Measurements from ENCODE around the gene NECAB2.
A peak's percentile ranks its signal among the peaks of the same experiment; 100 is the strongest.

NECAB2 gene

DNA sequence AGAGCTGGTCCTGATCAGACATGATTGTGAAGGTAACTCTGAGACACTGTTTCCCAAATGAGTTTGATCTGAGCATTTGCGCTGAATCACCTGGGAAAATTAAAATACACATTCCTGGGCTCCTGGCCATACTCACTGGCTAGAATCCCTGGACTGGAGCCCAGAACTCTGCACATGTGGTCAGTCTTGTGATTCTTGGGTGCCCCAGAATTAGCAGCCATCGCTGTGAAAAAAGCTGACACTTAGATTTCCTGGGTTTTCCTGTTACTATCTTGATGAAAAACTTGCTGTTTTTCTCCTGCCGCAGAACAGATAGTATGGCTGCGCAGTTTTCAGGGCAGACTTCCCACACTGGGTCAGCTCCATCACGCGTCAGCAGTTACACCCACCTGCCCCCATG is 24.6 kb downstream of the NECAB2 start:
- DNase-seq (ENCODE audit: low spot score), result no peak

DNA sequence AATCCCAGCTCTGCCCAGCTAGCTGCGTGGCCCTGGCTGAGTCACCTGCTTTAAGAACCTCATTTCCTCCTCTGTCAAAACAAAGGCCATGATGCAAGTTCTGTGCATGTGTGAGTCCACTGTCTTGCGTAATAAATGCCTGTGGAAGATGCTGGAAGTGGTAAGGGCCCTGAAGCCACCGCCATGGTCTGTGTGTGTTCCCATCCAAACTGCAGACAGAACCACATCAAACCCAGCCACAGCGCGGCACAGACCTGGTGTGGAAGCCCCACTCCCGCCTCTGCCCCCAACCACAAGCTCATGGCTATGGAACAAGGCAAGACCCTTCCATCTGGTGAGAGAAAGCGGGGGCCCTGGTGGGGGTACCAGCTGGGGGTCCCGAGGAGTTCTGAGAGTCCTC is 26.0 kb downstream of the NECAB2 start:
- DNase-seq (ENCODE audit: low spot score), result peak; percentile 15

DNA sequence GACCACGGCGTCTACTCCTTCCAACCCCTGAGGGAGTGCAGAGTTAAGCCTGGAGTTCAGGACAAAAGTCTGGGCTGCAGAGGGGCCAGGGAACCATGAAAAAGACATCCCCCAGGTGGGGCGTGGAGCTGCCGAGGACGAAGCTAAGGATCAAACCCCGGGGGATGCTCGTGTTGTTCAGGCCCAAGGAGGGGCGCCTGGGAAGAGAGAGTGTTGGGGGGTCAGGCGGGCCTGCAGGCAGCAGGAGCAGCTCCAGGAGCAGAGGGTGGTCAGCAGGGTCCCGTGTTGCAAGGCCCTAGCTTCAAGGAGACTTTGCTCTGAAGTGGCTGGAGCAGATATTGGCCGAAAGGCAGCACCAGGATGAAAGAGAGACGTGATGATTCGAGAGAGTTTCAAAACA is 26.7 kb downstream of the NECAB2 start:
- no peak for DNase-seq (ENCODE audit: low spot score)

DNA sequence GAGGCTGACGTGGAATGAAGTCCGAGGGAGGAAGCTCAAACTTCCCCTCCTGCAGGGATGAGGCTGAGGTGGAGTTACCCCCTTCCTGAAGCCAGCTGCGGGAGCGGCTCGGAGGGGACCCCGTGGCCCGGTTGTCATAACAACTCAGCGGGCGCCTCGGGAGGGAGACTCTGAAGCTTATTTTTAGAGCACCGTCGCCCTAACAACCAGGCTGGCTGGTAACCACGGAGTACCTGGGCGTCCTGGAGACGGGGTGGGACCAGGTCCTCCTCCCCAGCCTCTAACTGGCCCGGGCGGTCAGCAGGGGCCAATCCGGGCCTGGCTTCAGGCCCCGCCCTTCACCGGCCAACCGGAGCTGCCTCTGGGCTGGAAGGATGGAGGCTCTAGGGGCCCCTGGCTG is 27.7 kb downstream of the NECAB2 start:
- DNase-seq (ENCODE audit: low spot score), result no peak

DNA sequence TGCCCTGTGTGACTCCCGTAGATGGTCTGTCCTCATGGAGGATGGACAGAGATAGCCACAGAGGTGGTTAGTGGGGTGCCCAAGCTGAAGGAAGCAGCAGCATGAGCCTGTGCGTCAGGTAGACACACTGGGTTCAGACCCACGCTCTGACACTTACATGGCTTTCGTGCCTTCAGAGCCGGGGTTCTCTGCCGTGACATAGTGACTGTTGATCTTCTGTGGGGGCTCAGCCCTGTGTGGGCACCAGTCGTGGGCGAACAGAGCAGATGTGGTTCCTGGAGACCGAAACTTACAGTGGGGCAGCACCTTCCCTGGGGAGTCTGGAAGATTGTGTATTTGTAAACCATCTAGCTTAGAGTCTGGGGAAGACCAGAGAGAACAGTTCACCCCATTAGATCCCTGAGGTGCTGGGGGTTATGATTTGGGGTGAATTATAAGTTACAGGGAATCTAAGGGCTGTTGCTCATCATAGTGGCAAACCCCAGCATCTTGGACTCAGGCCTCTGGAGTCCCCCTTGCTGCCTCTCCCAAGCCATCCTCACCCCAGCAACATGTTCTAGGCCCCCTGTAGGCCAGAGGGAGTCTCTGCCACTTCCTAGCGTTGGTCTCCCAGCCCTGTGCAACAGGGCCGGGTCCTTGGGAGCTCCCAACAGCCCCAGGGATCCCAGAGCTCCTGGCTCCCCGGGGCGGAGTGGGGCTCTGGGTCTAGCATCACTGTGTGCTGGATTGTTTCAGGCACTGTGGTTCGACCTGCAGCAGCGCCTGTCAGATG is 28.6 kb downstream of the NECAB2 start:
- DNase-seq (ENCODE audit: low spot score), result no peak

DNA sequence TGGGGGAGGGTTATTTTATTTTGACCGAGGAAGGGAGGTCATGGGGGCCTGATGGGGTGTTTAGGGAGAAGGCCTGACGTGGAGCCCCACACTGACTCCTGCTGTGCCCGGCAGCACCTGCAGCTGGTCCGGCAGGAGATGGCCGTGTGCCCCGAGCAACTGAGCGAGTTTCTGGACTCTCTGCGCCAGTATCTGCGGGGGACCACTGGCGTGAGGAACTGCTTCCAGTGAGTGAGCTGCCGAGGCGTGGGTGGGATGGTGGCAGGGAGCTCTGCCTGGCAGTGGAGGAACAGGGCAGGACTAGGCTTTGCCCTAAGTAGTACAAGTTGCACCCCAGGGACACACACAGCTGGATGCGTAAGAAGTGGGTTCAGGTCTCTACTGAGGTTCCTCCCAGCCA is 30.0 kb downstream of the NECAB2 start:
- no peak for DNase-seq (ENCODE audit: low spot score)

DNA sequence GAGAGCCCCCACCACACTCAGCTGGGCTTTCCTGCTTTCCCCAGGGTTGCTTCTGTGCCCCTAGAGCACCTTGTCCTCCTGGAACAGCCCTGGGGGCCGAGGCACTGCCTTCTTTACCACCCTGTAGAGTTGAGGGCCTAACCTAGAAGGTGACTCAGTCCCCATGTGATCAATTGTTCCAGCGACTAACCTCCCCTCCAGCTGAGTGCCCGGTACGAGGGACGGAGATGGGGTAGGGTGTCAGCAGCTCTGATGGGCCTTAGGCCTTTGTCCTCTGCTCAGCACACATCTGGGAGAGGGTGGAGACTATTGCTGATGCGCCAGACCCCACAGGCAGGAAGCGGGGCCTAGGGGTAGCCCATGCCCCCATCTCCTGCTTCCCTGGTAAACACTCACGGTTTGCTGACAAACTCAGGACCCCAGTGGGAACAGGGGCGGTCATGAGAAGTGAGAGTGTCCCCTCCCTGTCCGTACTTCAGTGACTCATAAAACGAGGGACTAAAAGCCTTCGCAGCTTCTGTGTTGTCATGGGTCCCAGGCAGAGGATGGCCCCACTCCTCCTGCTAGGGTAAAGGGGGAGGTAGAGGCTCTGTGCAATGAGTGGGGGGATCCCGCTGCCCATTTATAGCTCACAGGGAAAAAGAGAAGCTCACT is 33.1 kb downstream of the NECAB2 start:
- DNase-seq (ENCODE audit: low spot score), result no peak

DNA sequence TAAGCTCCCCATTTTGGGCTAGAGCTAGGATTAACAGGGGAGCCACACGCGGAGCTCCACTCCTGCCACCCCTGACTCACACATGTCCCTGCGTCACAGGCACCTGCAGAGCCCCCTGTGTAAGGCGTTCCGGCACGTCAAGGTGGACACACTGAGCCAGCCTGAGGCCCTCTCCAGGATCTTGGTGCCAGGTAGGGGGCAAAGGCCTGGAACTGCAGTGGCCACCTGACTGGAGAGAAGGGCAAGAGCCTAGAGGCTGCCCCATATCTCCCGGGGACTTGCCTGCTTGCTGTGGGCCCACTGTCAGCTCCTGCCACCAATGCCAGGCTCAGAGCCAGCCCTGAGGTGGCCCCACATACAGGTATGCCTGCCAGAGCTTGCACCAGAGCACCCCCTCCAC is 33.7 kb downstream of the NECAB2 start:
- DNase-seq (ENCODE audit: low spot score), result no peak

DNA sequence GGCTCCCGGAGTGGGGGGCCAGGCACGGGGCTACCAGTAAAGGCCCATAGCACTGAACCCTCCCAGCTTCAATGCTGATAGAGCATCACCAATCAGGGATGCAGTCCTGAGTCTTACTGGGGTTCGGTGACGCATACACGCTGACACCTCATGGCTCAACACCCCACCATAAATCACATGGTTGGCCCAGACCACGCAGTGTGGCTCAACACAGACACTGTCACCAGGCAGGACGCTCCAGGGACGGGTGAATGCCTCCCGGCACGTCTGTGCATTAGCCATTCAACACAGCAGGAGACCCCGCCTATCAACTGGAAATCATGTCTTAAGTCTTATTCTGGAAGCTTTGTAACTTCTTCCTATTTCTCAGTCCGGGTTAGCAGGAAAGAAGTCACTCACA is 35.0 kb downstream of the NECAB2 start:
- no peak for DNase-seq (ENCODE audit: low spot score)

DNA sequence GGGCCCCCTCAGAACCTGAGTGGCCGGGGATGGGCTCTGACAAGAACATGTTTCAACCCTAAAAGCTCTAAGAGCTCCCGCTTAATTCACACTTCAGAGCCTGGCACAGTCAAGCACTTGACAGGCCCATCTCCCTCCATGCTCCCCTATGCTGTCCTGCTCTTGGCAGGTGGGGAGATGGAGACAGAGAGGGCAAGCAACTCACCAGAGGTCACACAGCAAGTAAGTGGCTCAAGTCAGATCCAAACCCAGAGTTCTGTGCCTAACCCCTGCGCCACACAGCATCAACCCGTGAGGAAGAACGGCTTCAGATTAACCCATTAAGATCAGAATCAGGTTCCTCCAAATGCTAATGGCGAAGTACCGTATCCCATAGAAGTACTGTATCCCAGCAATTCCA is 36.4 kb downstream of the NECAB2 start:
- no peak for DNase-seq (ENCODE audit: low spot score)

DNA sequence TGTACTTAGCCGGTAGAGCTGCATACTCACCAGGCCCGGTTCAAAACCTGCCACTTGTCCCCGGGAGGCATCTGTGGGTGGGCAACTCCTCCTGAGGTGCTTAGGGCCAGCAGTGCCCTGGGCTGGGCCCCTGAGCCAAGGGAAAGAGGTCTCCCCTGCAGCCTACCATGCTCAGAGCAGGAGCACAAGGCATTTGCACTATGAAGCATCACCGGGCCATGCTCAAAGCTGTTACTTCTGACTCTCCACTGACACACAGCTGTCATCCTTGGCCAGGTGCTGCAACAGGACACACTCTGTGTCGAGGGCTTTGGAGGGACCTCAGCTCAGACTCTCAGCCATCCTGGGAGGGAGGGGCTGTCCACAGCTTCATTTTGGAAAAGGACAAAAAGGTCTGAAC is 37.3 kb downstream of the NECAB2 start:
- DNase-seq (ENCODE audit: low spot score), result no peak

DNA sequence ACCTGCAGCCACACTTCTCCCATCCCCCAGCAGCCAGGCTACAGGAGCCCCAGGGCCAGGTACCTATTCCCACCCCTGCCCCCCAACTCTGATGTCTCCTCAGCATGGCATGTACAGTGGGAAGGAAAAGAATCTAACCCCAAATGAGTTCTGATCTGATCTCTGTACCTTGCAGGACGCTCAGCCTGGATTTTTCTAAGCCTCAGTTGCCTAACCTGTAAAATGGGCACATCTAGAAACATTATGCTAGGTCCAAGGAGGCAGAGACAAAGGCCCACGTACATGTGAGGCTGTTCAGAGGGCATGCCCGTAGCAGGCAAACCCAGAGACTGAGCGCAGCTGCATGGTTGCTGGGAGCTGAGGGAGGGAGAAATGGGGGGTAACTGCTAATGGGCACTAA is 39.5 kb downstream of the NECAB2 start:
- DNase-seq (ENCODE audit: low spot score), result no peak

DNA sequence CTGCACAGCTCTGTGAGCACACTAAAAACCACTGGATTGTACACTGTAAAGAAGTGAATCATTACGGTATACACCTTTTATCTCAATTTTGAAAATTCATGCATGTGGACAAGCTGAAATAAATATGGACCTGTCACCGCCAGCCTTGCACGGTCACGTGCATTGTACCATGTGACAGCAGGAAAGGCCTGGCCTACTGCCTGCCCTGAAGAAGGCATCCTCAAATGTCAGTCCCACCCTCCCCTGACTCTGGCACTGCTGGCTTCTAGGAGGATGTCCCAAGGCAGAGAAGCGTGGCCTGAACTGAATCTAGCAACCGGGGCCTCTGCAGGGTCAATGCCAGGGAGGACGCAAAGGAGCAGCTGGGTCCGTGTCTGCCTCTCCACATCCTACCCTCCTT is 39.9 kb downstream of the NECAB2 start:
- DNase-seq (ENCODE audit: low spot score), result no peak

DNA sequence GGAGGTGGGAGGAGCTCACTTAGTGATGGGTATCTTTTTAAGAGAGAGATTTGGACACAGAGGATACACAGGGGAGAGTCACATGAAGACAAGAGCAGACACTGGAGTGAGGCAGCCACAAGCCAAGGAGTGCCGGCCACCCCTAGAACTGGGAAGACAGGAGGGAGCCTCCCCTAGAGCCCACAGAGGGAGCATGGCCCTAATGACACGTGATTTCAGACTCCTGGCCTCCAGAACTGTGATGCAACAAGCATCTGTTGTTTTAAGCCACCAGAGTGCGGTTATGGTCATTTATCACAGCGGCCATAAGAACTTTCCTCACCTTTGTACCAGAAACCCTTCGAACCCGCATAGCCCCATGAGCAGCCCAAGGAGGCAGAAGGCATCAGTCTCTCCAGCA is 41.2 kb downstream of the NECAB2 start:
- DNase-seq (ENCODE audit: low spot score), result no peak

DNA sequence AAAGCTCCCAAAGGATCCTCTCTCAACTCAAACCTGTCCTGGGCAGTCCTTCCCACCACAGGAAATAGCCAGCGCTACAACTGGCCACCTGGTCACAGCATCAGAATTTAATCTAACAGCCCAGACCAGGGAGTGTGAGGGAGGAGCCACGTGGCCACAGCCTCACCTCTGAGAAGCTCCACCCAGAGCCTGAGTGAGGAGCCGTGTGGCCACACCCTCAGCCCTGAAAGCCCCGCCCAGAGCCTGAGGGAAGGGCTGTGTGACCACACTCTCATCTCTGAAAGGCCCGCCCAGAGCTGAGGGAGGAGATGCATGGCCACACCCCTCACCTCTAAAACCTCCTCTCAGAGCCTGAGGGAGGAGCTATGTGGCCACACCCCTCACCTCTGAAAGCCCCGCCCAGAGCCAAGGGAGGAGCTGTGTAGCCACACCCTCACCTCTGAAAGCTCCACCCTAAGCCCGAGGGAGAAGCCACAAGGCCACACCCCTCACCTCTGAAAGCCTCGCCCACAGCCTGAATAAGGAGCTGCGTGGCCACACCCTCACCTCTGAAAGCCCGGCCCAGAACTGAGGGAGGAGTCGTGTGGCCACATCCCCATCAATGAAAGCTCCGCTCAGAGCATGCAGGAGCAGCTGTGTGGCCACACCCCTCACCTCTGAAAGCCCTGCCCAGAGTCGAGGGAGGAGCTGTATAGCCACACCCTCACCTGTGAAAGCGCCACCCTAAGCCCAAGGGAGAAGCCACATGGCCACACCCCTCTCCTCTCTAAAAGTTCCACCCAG is 45.9 kb downstream of the NECAB2 start:
- DNase-seq (ENCODE audit: low spot score), result peak; percentile 71

DNA sequence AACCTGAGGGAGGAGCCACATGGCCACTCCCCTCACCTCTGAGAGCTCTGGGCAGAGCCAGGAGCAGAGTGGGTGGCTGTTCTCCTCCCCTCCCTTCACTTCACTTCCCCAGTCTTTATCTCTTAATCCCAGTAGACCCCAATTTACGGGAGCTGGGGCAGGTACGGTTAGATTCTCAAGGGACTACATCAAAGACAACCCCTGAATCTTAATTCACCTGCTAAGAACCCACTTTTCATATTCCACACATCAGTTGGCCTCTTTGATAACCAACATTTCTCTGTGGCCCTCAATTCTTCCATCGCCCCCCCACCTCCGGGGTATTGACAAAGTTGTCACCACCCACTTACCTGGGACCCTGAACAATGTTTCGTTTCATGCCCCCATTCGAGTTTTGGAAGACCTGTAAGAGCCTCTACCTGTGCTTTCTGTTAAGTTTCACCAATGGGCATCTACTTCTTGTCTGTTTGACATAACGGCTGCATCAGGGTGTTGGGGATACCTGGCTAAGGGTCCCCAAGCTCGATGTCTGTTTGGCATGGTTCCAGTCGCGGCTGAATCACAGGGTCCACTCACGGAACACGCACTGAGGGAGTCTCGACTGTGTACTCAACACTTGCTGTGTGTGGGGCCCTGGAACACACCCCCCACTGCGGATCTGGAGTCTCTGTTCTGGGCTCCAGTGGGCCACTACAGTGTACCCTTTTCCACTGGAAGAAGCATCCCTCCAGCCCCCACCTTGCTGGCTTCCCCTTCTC is 46.7 kb downstream of the NECAB2 start:
- DNase-seq (ENCODE audit: low spot score), result no peak

DNA sequence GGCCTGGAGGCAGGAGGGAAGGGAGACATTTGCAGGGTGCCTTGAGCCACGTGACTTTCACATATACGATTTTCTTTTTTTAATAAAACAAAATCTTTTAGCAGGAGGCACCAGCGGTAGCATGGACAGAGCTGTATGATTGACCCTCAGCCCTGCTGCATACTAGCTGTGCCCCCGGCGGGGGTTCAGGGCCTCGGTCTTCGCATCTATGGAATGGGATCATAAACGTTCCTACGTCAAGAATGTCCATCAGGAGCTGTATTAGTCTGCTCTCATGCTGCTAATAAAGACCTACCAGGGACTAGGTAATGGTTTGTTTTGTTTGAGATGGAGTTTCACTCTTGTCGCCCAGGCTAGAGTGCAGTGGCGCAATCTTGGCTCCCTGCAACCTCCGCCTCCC is 47.4 kb downstream of the NECAB2 start:
- DNase-seq (ENCODE audit: low spot score), result no peak

DNA sequence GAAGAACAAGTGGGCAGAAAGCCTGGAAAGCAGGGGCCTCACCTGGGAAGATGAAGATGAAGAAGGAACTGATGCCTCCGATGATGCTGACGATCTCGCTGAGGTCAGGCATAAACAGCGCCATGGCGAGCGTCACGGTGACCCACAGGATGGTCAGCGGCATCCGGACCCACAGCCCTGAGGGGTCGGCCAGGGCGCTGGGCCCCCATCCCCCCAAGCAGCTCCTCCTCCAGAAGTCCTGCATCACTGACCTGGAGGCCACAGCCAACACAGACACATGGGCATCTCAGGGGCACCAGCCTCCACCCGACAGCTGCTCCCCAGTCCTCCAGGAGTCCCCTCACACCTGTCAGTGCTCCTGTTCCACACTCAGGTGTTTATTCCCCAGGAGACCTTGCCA is 48.4 kb downstream of the NECAB2 start:
- DNase-seq (ENCODE audit: low spot score), result no peak

DNA sequence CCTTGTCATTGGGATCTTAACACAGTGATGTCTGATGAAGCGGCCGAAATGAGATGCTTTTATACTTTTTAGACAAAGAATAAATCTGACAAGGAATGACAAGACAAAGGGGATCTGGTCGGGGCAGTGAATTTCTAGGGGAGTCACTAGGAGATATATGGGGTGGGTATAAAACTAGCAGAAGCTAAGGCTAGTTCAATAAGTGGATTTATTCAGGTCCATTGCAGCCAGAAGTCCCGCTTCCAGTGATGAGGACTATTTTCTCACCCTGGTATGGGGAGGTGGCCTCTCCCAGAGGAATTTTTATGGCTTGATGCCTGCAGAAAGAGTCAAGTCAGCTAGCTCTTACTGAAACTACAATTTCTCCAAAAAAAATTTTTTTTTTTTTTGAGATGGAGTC is 50.7 kb downstream of the NECAB2 start:
- no peak for DNase-seq (ENCODE audit: low spot score)

DNA sequence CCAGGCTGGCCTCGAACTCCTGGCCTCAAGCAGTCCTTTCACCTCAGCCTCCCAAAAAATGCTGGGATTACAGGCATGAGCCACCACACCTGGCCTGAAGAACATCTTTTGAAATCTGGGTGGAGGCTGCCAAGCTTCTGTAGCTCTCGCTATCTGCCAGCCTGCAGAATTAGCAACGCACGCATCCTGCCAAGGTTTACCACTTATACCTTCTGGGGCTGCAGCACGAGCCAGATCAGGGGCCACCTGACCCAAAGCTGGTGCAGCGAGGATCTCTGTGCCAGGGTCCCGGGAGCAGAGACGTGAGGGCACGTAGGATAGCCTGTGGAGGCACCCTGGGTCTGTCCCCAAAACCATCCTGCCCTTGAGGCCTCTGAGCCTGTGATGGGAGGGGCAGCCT is 52.3 kb downstream of the NECAB2 start:
- DNase-seq (ENCODE audit: low spot score), result no peak

DNA sequence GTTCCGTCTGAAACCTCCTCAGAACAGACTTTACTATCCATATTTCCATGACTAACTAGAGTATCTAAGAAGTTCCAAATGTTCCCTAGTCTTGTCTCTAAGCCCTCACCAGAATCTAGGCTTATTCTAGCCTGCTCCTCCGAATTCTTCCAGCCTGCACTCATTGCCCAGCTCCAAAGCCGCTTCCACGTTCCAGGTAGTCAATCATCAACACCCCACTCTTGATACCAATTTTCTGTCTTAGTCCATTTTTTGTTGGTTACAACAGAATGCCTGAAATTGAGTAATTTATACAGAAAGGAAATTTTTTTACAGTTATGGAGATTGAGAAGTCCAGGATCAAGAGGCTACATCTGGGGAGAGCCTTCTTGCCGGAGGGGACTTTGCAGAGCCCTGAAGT is 53.4 kb downstream of the NECAB2 start:
- DNase-seq (ENCODE audit: low spot score), result no peak

DNA sequence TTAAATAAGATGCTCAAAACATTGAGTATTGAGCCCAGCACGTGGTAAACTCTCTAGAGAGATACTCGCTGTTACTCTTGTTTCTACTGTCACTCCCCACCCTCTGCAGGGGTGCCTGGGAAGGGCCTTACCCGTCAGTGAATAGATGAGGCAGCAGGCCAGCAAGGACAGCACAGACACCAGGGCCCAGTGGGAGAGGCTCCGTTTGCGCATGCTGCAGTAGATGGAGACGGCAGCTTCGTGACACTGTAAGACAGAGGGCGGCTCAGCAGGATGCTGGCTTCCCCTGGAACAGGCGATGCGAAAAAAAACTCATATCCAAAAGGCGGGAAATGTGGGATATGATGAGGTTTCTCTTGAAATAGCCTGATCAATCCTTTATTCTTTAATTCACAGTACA is 54.6 kb downstream of the NECAB2 start:
- DNase-seq (ENCODE audit: low spot score), result no peak

DNA sequence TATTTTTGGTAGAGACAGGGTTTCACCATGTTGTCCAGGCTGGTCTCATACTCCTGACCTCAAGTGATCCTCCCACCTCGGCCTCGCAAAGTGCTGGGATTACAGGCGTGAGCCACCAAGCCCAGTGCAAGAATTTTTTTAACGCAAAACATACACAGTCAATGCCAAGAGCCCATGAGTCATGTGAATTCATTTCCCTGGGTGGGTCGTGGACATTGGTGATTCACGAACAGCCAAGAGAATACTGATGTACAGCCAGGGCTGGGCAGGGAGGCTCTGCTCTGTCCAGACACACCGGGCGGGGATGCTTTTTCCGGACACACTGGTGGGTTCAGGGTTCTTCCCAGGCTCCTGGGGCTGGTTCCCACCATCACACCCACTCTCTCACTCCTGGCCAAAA is 56.8 kb downstream of the NECAB2 start:
- DNase-seq (ENCODE audit: low spot score), result no peak

All from activated CD4-positive, alpha-beta T cell treated with anti-CD3 and anti-CD28 coated beads, Interleukin-2, Interleukin-4, amounts not matched to agents 100 ng/mL and 50 ng/mL, durations not matched to agents 16 hours and 8 hours (primary cell).